AG04450 (cell line): ENCODE results near the gene BRF1. TPM values are rescaled to one million over a fixed set of nuclear protein-coding genes. Genes with fewer than 3 reads are reported as not detected.

Experiments used
- CTCF ChIA-PET: fragments of 300-600, 350-600 bp; formaldehyde crosslinking; extraction: SDS; loops from one replicate; lab custom pipeline; 2022; ENCODE audit warnings: antibody characterized with exemption, inconsistent platforms; lab: Charles Lee
- POLR2A ChIA-PET: fragments of 350-600 bp; formaldehyde crosslinking; extraction: SDS; loops from one replicate; lab custom pipeline; 2021; ENCODE audit warnings: antibody characterized with exemption, inconsistent platforms; lab: Yijun Ruan, JAX
- DNase-seq: peaks from one replicate; pipeline ENCODE4 v3.0.0-alpha.2; 2011; ENCODE audit warnings: low read depth, low spot score
- H3K27ac ChIP-seq: one replicate; pipeline ENCODE4 v1.5.1; 2012; ENCODE audit warnings: low read depth, low read length, control low read depth
- H3K27me3 ChIP-seq: one replicate; pipeline ENCODE4 v1.6.0; 2012; ENCODE audit warnings: low read length; ENCODE audit not compliant: control insufficient read depth, insufficient read depth
- H3K4me3 ChIP-seq: 2 replicates; pipeline ENCODE4 v1.5.1; 2011; ENCODE audit warnings: mild to moderate bottlenecking, low read depth, low read length, control low read depth
- H3K9me3 ChIP-seq: 2 replicates; pipeline ENCODE4 v1.5.1; 2012; ENCODE audit warnings: low read length; ENCODE audit not compliant: control insufficient read depth, insufficient read depth
- CTCF ChIP-seq: IDR thresholded peaks from 2 replicates; pipeline ENCODE4 v1.5.1; 2011; ENCODE audit warnings: low read depth, low read length, control low read depth, inconsistent platforms
- polyA plus RNA-seq: library from polyadenylated mRNA; depleted of rRNA; stranded (reverse); fragments of >200 nt; gene quantifications from 2 replicates; pipeline ENCODE4 v1.2.3, GENCODE V29; 2011

The BRF1 gene
- polyA plus RNA-seq, 1 experiment, result 6.3 TPM

- Histone ChIP-seq H3K9me3 (peaks cover 4% of the 10 kb centered on the region; the same call in 1 of the 2 replicates), H3K27ac (no peak overlapping the region), H3K4me3 (no peak overlapping the region), H3K27me3 (no peaks in the 10 kb centered on the region)
- ChIA-PET CTCF (no interaction called here), POLR2A (no interaction called here)
- no peak for DNase-seq
- no peak for TF ChIP-seq CTCF
Measured at GRCh38 chr14:105241641-105242040, 59.2 kb downstream of the BRF1 start.

- ChIA-PET CTCF (no interaction called here), POLR2A (no interaction called here)
- Histone ChIP-seq H3K27me3 (no peaks in the 10 kb centered on the region), H3K27ac (no peak overlapping the region), H3K9me3 (peaks cover 4% of the 10 kb centered on the region; the same call in 1 of the 2 replicates), H3K4me3 (no peak overlapping the region)
- DNase-seq, result no peak
- TF ChIP-seq CTCF, result no peak
Measured at GRCh38 chr14:105240811-105241576, 59.8 kb downstream of the BRF1 start.

GRCh38 chr14:105229099-105229655 lies 71.6 kb downstream of the BRF1 start:
- ChIA-PET POLR2A (no interaction called here), CTCF (no interaction called here)
- H3K27ac ChIP-seq, result no peak overlapping the region
- H3K9me3 ChIP-seq, result peaks cover 4% of the 10 kb centered on the region
- no peaks in the 10 kb centered on the region for H3K27me3 ChIP-seq
- no peak for TF ChIP-seq CTCF
- DNase-seq, result no peak
- H3K4me3 ChIP-seq, result no peak overlapping the region

- POLR2A ChIA-PET, result interaction anchor here (0.5 kb wide), 1 partner anchor 15 kb away, joined by 5 read pairs; no protein-coding TSS in a partner anchor
Measured at GRCh38 chr14:105228562-105228961, 72.2 kb downstream of the BRF1 start.

More at GRCh38 chr14:105228562-105228961, 72.2 kb downstream of the BRF1 start:
- no peak for TF ChIP-seq CTCF
- peaks cover 4% of the 10 kb centered on the region for H3K9me3 ChIP-seq
- CTCF ChIA-PET, result interaction anchor here (0.7 kb wide), 1 partner anchor 300 kb away, joined by 4 read pairs; no protein-coding TSS in a partner anchor
- DNase-seq, result no peak
- H3K27me3 ChIP-seq, result no peaks in the 10 kb centered on the region
- no peak overlapping the region for H3K4me3 ChIP-seq
- H3K27ac ChIP-seq, result no peak overlapping the region
